Choroid plexus epithelial cell (primary cell): ENCODE measurements around the gene SPOCK1.
"Not testable (repeated sequence)": the region's sequence is repeated elsewhere in the genome, so short reads cannot be mapped to it uniquely, and the experiment has no call there.

Source experiments
- DNase-seq: peaks from one replicate; pipeline ENCODE4 v3.0.0-alpha.2; 2010; ENCODE audit warnings: low read depth
- H3K4me3 ChIP-seq: 2 replicates; pipeline ENCODE4 v1.5.1; 2011; ENCODE audit warnings: low read depth, mild to moderate bottlenecking, control low read depth, low read length, moderate library complexity
- TF ChIP-seq, protein P1 (sequence below): conservative IDR thresholded peaks from 2 replicates; pipeline ENCODE4 v1.5.1; 2011; ENCODE audit warnings: low read depth, mild to moderate bottlenecking, control low read depth, inconsistent platforms, low read length, moderate library complexity

Gene SPOCK1

GRCh38 chr5:136985785-136986475 lies 513.2 kb downstream of the SPOCK1 start:
- no peak for DNase-seq
- no peak overlapping the region for H3K4me3 ChIP-seq
- TF ChIP-seq, protein P1, sequence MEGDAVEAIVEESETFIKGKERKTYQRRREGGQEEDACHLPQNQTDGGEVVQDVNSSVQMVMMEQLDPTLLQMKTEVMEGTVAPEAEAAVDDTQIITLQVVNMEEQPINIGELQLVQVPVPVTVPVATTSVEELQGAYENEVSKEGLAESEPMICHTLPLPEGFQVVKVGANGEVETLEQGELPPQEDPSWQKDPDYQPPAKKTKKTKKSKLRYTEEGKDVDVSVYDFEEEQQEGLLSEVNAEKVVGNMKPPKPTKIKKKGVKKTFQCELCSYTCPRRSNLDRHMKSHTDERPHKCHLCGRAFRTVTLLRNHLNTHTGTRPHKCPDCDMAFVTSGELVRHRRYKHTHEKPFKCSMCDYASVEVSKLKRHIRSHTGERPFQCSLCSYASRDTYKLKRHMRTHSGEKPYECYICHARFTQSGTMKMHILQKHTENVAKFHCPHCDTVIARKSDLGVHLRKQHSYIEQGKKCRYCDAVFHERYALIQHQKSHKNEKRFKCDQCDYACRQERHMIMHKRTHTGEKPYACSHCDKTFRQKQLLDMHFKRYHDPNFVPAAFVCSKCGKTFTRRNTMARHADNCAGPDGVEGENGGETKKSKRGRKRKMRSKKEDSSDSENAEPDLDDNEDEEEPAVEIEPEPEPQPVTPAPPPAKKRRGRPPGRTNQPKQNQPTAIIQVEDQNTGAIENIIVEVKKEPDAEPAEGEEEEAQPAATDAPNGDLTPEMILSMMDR: no peak

DNA sequence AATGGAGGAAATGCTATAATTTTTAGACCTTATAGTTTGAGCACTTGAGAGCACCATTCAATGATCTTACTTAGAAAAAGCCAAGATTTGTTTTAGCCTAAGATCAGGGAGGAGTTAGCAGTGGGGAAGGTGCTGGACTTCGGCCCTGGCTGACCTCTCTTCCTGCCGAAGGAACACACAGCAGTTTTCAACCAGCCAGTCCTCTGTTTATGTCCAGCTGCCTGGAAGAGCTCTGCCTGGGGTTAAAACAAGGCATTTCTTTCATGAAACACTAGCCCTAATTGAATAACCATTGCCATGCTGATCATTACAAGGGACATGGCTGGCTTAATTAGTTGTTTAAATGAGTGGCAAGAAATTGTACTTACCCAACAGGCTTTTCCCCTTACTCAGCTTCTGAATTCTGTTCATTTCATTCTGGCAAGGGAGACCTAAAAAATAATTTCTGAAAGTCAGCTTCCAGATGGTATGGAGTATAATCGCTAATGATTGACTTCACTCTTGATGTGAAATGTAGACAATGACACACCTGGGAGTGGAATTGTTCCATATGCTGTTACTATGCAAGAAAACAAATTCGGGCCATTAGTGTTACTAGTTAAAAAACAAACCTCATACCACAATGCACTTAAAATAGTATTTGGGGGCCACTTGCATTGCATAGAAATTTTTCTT lies 514.2 kb downstream of the SPOCK1 start:
- no peak for DNase-seq
- TF ChIP-seq, protein P1: no peak
- H3K4me3 ChIP-seq: no peak overlapping the region

GRCh38 chr5:136981936-136982335 lies 517.2 kb downstream of the SPOCK1 start:
- TF ChIP-seq, protein P1: no peak
- H3K4me3 ChIP-seq: no peak overlapping the region
- no peak for DNase-seq

DNA sequence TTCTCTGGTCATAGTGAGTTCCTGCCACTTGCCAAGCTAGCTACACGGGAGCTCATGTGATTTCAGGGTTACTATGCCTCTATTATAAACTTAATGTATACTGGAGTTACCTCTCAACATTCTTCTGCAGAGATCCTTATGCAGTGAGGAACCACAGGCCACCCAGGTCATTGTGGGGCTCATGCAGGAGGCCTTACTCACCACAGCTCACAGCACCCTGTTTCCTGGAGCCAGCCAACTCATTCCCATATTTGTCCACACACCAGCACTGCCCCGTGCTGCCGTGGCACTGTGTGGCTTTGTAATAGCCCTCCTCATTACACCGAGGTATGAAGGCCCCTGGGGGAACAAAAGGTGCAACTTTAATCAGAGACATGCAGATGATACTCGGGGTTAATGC lies 520.0 kb downstream of the SPOCK1 start:
- TF ChIP-seq, protein P1: no peak
- no peak overlapping the region for H3K4me3 ChIP-seq
- DNase-seq: no peak

GRCh38 chr5:136963504-136963903 lies 535.6 kb downstream of the SPOCK1 start:
- no peak for DNase-seq
- H3K4me3 ChIP-seq: no peak overlapping the region
- TF ChIP-seq, protein P1: no peak

GRCh38 chr5:136957428-136957827 lies 541.7 kb downstream of the SPOCK1 start:
- H3K4me3 ChIP-seq: no peak overlapping the region
- TF ChIP-seq, protein P1: no peak
- no peak for DNase-seq

DNA sequence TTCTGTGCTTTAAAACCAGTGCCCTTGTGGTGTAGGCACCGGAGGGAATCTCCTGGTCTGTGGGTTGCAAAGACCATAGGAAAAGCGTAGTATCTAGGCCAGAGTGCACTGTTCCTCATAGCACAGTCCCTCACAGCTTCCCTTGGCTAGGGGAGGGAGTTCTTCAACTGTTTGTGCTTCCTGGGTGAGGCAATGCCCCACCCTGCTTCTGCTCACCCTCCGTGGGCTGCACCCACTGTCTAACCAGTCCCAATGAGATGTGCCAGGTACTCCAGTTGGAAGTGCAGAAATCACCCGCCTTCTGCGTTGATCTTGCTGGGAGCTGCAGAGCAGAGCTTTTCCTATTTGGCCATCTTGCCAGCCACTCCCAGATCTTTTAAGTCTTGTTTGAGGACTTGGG lies 545.0 kb downstream of the SPOCK1 start:
- DNase-seq, H3K4me3 ChIP-seq: not testable (repeated sequence)

GRCh38 chr5:136953346-136954069 lies 545.6 kb downstream of the SPOCK1 start:
- H3K4me3 ChIP-seq, DNase-seq: not testable (repeated sequence)
